GM19468 (cell line): Measurements from ENCODE around the gene ARHGAP25.

Experiments used
- ATAC-seq: cut with Tn5 transposase; IDR thresholded peaks from one replicate; pipeline ENCODE4 v1.9.1; 2021; ENCODE audit warnings: mild to moderate bottlenecking, moderate library complexity, moderate number of reproducible peaks; ENCODE audit not compliant: unreplicated experiment; ENCODE audit errors: extremely low read depth

The ARHGAP25 gene

DNA sequence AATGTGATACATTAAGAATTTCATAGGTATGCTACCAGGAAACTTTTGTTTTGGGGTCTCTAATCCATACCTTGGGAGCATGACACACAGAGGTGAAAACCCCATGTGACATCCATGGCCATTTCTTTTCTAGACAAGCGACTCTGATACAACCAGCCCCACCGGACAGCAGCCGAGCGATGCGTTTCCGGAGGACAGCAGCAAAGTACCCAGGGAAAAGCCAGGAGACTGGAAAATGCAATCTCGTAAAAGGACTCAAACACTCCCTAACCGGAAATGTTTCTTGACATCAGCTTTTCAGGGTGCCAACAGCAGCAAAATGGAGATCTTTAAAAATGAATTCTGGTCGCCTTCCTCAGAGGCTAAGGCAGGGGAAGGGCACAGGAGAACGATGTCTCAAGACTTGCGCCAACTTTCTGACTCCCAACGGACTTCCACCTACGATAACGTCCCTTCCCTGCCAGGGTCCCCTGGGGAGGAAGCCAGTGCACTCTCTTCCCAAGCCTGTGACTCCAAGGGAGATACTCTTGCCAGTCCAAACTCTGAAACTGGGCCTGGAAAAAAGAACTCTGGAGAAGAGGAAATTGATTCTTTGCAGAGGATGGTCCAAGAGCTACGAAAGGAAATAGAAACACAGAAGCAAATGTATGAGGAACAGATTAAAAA, 87.7 kb downstream of the ARHGAP25 start:
- ATAC-seq: no peak

DNA sequence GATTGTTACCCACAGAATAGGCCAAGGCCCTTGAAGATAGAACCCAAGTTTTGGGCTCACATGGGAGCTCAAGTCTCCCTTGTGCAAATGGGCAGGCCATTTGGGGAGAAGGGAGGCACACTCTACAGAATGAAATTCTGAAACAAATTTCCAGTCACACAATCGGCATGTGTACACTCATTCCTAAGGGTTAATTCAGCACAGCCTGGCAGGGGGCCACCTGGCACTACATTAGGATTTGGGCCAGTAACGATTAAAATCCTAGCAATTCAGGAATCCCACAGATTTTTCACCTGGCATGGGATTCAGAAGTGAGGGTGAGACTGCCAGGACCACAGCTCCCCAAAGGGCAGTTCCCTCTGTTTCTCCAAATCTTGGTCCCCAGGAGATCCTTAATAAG, 90.2 kb downstream of the ARHGAP25 start:
- ATAC-seq: no peak

DNA sequence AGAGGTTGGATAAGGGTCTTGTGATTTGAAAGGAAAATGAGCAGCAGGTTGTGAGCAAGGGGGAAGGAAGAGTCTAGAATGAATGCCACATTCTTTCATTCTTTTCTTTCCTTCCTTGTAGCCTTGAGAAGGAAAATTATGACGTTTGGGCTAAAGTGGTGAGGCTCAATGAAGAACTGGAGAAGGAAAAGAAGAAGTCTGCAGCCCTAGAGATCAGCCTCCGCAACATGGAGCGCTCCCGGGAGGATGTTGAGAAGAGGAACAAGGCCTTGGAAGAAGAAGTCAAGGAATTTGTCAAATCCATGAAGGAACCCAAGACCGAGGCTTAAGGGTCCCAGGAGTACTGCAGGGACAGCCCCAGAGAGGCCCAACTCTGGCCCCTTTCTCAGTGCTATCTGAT, 91.3 kb downstream of the ARHGAP25 start:
- ATAC-seq: no peak

DNA sequence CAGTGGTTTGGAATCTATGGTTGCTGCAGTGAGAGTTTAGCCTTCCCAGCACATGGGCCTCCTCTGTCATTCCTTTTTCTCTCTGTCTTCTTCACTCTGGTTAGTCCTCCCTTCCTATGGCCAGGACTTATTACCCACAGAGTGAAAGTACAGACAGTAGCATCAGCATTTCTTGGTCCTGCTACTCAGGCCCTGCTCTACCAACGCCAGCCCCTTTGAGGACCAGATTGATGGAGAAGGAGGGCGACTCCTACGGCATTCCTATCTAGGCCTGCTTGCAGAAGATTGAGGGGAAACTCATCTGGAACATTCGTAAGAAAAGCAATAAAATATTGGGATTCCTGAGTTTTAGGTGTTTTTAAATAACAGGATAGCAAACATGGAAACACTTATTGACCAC, 93.1 kb downstream of the ARHGAP25 start:
- ATAC-seq: no peak

DNA sequence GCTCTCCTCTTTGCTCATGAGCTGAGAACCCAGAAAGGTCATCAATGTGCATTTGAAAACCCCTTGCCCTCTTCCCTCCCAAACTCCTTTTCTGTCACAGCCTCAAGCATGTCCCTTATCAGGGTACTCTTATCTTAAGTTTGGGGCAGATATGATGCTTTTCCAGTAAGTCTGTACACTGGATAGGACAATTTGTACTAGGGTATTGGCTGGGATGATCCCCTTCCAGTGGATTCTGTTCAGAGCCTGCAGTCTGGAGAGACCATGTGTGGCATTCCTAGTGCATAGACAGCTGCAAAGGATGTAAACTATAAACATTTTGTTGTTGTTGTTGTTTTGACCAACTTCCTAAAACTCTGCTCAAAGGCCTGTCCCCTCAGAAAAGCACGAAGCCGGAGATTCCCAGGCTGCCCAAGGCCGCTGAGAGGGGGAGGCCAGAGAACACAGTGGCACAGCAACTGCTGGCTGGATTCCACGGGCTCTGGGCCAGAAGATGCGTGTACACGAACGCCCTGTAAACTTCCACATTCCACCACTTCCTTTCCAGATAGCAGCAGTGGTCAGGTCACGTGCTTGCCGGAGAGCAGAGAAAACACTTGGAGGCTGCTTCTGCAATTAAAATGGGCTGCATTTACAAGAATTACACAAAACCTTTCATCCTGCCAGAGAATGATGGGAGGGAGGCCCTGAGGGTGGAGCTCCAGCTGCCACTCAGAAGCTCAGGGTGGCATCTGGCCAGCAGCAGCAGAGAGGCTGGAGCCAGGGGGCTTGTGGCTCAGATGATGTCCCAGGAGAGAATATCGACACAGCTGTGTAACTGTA, 94.5 kb downstream of the ARHGAP25 start:
- ATAC-seq: no peak

DNA sequence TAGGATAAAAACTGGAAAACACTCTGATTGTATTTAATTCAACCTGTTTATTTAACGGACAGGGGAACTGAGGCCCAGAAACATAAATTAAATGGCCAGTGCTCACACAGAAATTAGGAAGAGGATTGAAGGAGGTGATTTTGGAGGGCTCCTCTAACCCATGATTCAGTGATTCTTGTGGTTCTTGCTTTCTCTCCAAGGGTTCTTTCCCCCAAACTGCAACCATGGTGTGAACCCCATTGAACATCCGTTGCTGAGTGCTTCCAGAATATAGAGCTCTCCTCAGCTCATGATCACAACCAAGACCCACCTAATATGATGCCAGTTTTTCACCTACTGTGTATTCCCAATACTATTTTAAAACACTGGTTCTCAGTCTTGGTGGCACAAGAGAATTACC, 95.1 kb downstream of the ARHGAP25 start:
- no peak for ATAC-seq

DNA sequence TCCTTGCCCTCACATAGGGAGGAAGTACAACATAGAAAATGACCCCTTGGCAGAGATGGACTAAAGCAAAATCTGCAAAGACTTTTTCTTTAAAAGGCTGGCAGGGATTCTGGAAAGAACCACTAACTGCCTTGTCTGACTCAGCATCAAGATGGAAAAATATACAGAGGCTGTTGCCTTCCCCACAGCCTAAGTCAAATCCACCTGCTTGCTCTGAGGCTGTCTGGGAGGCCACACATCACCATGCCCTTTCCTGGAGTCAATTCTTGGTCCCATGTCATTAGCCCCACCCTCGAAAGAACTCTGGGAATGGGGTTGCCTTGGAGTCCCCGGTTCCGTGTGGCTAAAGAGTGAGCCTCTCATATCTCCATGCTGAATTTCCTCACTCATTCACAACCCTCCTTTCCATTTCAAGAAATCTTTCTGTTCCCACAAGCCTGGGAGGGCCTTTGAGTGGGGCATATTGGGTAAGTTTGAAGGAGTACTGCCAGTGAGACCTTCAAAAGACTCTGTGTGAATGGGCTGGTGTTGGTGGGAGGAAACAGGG, 97.1 kb downstream of the ARHGAP25 start:
- no peak for ATAC-seq

DNA sequence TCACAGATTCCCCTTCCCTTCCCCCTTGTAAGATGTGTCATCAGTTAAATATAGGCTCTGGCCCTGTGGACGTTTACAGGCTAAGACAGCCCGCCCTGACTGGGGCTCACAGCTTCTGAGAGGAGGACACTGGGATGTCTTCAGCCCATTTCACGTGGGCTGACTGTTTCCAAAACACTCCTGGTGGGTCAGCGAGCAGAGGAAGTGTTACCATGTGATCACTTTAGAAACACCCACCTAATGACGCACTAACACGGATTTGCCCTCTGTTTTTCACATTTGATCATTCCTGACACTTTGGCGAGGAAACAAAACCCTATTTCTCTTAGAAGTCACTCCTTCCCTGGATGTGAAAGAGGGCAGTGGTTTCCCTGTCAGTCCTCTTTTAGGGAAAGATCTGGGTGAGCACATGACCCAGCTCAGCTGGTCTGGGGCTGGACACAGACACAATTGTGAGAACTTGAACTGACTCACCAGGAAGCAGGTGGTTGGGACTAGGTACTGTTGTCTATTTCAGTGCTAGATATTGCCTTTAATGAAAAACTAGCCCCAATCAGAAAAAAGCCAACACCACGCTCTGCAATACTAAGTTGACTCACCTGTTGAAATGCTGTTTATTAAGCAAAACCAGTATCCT, 97.7 kb downstream of the ARHGAP25 start:
- peak; percentile 18 for ATAC-seq

DNA sequence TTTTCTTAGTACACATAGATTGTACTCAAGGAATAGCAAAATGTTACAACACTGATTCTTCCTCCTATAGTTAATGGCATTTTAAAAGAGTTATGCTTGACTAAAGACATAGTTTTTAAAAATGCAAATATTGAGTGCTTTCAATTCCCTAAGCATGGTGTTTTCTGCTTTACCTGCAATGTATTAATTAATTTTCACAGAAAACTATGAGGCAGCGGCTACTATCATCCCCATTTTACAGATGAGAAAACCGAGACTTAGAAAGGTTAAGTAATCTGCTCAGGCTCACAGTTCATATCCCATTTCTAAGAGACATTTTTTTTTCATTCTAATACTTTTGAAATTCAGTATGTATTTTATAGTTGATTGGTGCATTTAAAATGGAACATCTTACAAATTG, 98.6 kb downstream of the ARHGAP25 start:
- no peak for ATAC-seq

DNA sequence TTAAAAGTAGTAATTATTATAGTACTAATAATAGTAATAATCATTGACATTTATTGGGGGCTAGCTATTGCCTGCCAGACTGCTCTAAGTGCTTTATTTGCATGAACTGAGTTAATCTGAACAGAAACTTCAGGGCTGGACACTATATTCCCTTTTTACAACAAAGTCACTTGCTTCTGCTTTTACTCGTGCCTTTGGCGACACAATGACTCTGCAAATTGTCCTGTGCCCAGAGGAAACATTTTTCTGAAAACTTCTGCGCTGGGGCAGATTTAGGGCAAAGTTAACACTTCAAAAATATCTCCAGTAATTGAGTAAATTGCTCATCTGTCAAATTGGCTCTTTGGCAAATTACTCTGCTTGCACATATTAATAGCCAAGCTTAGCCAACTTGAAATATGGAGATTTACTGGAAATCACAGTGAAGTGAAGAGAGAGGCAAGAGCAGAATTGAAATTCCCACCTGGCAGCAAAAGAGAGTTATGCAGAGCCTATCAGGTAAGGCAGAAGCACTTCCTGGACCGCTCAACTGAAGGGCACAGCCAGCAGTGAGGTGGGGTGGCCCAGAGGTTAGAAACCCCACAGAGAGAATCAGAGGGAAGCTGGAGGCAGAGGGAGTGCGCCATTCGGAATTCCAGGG, 100.2 kb downstream of the ARHGAP25 start:
- ATAC-seq: no peak

DNA sequence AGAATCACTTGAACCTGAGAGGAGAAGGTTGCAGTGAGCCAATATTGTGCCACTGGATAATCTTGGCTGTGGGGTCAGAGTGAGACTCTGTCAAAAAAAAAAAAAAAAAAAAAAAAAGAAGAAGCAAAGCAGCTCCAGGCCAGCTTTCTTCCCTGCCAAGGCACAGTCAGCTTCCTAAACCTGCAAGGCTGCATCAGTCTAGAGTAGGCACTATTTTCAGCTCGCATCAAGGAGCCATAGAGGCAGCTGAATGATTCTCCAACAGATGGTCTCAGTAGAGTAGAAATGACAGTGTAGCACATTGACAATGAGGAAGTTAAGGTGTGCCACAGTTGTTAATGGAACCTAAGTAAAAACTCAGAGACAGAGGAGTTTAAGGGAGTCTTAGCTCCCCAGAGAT, 101.0 kb downstream of the ARHGAP25 start:
- ATAC-seq: no peak

DNA sequence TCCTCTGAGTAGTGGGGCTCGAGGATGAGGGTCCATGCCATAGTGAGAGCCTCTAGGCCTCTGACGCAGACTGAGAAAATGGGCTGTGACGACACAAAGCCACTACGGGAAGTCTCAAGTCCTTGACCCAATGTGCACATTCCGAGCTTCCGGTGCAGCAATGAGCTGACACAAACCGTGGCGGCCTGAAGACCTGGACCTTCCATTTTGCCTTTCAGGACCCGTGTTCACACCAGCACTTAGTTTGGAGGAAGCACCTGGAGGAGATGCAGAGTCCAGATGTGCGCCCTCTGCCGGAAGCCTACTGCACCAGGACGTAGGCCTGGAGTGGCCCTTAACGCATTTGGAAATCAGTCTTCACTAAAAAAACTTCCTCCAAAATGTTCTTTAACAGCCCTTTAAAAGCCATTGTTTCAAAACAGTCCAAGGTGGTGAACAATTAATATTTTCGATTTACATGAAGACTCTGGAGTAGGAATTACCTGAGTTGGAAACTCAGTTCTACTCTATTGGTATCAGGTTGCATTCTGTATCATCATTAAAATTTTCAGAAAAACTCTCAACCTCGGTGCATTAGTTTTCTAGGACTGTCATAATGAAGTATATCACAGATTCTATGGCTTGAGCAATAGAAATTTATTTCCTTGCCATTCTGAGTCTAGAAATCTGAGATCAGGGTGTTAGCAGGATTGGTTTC, 102.7 kb downstream of the ARHGAP25 start:
- no peak for ATAC-seq

DNA sequence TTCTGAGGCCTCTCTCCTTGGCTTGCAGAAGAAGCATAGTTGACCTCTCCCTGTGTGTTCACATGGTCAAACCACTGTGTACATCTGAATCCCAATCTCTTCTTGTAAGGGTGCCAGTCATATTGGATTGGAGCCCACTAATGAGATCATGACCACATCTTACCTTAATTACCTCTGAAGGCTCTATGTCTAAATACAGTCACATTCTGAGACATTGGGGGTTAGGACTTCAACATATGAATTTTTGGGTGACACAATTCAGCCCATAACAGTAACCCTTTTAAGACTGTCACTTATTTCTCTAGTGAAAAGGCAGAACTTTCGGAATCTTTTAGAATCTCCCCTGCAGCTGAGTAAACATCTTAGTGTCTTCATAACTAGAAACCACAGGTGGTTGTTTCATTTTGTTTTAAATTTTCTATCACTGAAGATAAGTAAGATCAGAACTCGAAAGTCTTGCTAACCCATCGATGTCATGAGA, 103.3 kb downstream of the ARHGAP25 start:
- peak; percentile 44 for ATAC-seq

DNA sequence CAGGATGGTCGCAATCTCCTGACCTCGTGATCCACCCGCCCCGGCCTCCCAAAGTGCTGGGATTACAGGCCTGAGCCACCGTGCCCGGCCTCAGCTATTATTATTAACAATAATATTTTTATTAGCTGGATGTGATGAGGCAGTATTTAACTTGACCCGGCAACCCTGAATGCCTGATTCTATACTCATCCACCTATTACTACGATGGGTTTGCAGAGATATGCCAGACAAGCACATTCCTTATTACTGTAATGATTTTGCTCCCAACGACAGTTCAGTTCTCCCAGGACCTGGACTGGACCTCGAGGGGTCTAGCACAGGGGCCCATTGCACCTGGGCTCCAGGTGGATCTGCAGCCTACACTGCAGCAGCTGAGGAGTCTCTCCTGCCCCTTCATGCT, 104.0 kb downstream of the ARHGAP25 start:
- no peak for ATAC-seq

DNA sequence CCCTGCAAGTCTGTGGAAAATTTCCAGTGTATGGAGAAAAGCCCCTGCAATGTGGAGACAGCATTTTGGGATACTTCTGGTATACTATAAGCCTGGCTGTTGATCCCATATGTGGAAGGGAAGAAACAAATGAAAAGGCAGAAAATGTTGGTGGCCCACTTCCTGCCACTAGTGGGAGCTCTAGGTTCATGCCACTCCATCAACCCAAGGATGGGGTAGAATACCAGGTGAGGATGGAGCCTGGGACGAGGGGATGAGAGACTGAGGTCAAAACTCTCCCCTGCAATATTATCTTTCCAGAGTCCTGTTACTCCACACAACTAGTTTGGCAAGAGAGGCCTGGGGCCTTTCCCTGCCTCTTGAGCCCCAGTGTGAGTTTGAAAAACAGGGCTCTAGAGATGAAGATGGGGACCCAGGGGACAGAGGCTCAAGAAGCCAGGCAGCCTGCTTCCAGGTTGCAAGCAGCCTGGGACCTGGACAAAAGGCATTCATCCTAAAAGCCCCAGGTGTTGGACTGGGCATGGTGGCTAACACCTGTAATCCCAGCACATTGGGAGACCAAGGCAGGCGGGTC, 104.7 kb downstream of the ARHGAP25 start:
- ATAC-seq: no peak

DNA sequence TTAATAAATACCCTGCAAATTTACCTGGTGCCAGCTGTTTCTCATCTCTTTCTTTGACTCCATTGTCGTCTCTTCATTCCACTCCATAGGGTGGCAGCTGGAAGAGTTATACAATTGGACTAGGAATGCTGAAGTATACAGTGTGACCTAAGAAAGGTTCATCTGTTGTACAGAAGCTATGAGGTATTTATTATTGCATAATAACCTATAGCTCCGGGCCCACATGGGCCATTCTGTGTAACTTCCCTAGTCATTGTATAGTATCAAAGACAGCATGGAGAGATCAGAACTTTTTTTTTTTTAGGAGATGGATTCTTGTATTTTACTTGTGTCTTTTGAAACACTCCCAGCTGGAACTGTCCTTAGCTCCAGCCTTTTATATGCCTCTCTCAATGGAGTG, 110.4 kb downstream of the ARHGAP25 start:
- no peak for ATAC-seq

DNA sequence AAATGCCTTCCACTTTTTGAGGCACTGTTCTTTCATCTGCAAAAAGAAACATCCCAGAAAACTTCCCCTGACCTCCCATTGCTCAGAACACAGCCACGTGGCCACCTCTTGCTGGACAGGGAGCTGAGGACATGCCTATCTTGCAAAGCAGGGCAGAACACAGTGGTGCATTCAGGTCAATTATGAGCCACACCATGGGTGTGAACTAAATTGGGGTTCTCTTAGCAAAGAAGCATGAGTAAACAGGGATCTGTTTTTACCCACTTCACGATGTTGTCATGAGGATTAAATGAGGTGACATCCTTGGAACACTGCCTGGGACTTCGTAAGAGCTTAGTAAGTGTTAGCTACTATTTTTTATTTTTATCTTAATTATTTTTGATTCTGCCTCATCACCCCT, 111.5 kb downstream of the ARHGAP25 start:
- ATAC-seq: no peak

DNA sequence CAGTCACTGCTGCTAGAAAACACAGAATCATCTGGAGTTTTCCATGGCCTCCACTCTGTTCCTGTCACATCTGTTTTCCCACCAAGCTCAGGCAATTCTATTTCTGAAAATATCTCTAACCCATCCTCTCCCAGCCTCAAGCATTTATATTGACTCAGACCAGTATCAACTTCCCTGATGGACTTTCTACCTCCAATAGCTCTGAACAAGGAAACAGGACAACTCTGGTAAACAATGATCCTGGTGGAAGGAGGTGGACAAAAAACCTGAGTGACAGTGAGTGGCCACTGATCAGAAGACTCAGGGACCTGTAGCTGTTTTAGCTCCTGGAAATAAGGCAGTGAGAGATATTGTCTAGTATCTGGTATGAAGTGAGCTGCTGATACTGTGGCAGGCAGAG, 113.1 kb downstream of the ARHGAP25 start:
- ATAC-seq: no peak

DNA sequence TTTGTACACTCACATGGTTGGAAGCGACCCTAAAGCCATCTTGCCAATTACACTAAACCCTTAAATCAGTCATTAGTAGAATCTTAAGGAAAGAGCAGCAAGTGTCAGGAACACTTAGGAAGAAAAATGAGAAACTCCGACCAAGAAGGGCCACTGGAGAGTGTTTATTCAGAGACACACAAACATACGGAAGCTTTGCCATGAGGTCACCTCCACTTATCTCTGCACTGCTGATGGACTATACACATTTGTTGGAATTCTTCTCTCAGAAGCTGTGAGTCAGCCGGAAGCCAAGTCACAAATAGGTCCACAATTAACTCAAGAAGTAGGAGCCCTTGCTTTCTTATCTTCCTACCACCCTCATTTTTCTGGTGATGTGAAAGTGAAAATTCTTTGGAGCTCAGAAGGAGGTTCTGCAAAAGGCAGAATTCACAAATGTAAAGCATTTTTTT, 115.0 kb downstream of the ARHGAP25 start:
- no peak for ATAC-seq
